NT2/D1 (cell line): ENCODE data around the gene PER1.

ENCODE experiments used
- SUZ12 ChIP-seq: IDR thresholded peaks from 2 replicates; pipeline ENCODE4 v1.6.1; 2011; ENCODE audit not compliant: insufficient read length, insufficient read depth; ENCODE audit errors: extremely low read depth
- YY1 ChIP-seq: IDR thresholded peaks from 2 replicates; pipeline ENCODE4 v1.6.1; 2011; ENCODE audit not compliant: insufficient read length, insufficient read depth
- ZNF274 ChIP-seq: IDR thresholded peaks from 2 replicates; pipeline ENCODE4 v1.6.1; 2011; ENCODE audit warnings: mild to moderate bottlenecking, low read depth, low read length

DNA sequence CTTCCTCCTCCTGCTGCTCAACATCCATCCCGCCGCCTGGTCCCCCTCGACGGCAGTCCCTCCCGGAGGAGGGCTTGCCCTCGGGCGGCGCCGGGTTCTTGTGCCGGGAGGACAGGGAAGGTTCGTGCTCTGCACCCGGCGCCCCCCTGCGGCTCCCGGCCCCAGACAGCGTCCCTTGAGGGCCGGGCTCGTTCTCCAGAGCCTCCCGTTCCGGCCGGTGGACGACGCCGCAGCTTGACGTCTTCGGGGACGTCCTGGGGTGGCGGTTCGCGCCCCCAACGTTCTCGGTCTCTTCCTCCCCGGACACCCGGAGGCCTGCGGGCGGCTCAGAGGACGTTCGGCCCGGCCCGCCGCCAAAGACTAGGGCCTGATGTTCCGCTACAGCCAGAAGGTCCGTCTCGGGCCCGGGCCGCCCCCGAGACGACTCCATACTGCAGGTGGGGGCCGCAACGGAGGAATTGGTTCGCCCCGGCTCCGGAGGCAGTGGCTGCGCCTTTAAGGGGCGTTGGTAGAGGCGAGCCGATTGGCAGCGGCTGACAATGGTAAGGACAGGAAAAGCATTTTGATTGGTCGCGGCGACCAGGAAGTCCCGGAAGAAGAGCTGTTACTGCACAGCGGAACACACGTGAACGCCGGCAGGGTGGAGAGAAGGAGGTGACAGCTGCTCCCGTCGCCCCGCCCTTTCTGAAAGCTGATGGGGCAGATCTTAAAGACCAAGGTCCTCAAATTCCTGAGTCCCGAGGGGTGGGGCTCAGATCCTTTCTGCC, 37.7 kb upstream of the PER1 start, which contains the start of gene BORCS6:
- TF ChIP-seq ZNF274 (no peak), YY1 (no peak), SUZ12 (no peak)
